Measurements from ENCODE around the gene DCST2. TPM values are rescaled to one million over a fixed set of nuclear protein-coding genes. Genes with fewer than 3 reads are reported as not detected.
A peak's percentile ranks its signal among the peaks of the same experiment; 100 is the strongest.

The DCST2 gene
- 10 to 100 TPM in 1 of 4 donors, 1 to 10 TPM in 3; 3.8 to 11.5 (median 6.3) TPM for total RNA-seq

DNA sequence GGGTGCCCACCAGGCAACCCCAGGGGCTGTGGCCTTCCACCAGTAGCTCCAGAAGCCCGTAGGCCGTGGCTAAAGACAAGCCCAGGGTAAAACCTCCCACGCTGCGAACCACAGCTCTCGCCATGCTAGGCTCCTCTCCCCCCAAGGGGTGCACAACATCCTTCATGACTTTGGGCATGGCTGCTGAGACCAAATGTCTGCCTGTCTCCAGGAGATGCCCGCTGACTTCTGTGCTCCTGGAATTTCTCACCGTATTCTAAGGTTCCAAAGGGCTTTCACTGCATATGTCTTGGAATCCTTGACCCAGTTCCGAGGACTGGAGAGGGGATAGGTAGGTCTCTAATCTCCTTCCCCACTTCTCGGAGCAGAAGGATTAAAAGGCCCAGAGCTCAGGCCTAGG is at the start of gene DCST2, which contains the start of gene DCST1:
TSS of gene DCST2 (minus strand) at position 258 of the 400 bp plus-strand sequence. CDS start at position 178, 80 bp downstream.
TSS of gene DCST1 (plus strand) at position 301 of the 400 bp plus-strand sequence. CDS start 213 bp downstream, outside the sequence.
- no peak for DNase-seq (ENCODE audit: low spot score in 2 of 2)
- no peak within 1 kb of the TSS for H3K4me3 ChIP-seq (ENCODE audit: low read depth, poor library complexity, severe bottlenecking)
- WGBS, 2 donors = 95 to 97% methylated on average over 9 of the region's 9 CpGs
- TF ChIP-seq, protein P1, sequence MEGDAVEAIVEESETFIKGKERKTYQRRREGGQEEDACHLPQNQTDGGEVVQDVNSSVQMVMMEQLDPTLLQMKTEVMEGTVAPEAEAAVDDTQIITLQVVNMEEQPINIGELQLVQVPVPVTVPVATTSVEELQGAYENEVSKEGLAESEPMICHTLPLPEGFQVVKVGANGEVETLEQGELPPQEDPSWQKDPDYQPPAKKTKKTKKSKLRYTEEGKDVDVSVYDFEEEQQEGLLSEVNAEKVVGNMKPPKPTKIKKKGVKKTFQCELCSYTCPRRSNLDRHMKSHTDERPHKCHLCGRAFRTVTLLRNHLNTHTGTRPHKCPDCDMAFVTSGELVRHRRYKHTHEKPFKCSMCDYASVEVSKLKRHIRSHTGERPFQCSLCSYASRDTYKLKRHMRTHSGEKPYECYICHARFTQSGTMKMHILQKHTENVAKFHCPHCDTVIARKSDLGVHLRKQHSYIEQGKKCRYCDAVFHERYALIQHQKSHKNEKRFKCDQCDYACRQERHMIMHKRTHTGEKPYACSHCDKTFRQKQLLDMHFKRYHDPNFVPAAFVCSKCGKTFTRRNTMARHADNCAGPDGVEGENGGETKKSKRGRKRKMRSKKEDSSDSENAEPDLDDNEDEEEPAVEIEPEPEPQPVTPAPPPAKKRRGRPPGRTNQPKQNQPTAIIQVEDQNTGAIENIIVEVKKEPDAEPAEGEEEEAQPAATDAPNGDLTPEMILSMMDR (IDR thresholded peaks at IDR 0.05) = no peak
- TF ChIP-seq POLR2A (IDR thresholded peaks at IDR 0.05) = no peak
- intact Hi-C loops (cut with DNase I; ENCODE audit: low total_unique reads) = no loop called here

DNA sequence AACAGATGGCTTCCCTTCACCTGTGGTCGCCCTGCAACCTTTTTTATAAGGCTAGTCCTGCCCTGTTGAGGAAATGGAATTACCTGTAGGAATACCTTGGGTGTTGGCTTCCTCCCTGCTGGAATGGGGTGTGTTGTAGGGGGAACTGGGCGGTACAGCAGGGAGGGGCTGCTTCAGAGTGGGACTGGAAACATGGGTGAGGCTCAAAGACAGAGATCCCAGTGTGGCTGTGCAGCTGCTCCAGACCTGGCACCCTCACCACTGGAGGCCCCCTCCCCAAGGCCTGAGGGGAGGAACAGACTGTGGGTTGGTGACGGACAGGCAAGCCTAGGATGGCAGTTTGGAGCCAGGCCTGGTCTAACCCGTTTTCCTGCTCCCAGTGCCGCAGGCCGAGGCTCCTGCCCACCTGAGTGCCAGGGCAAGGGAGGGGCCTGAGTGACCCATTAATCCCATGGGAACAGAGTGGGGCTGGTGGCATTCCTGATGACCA is 49.5 kb upstream of the DCST2 start:
- DNase-seq (ENCODE audit: low spot score in 2 of 2) = peak in 1 of 2 donors; percentile 93
- intact Hi-C loops (cut with DNase I; ENCODE audit: low total_unique reads) = loop anchor here (2.0 to 5.0 kb wide), 2 partner anchors 18 to 36 kb away; no protein-coding TSS in a partner anchor

DNA sequence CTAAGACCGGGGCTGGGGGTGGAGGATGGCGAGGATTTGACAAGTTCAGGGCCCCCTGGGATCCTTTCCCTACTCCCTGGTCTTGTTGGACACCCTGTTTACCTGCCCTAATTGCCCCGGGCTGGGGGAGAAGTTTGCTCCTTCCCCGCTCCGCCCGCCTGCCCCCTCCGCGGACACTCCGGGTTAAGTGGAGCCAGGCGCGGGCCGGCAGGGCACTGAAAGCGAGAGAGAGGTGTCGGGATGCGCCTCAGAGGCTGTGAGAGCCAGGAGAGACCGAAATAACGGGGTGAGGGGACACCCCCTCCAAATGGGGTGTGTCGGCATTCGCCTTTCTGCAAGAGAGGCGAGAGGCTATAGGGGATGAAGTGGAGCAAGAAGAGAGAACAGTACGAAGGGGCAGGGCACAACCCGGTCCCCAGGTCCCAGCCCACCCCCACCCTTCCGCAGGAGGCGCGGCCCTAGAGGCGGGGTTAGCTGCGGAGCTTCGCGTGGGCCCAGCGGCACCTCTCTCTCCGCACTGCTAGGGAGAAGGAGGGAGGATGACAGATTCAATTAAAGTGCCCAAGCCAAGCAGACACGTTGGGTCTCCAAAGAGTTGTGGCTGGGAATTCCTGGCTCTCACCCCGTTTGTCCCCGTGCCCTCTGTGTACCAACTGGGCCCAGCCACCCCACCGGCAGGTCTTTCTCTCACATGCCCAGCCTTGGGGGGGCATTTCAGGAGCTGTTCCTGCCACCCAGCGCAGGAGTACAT is 48.9 kb upstream of the DCST2 start:
- WGBS, 2 donors = 3 to 4% methylated on average over 36 of the region's 36 CpGs
- intact Hi-C loops (cut with DNase I; ENCODE audit: low total_unique reads) = loop anchor here (2.0 to 5.0 kb wide), 2 partner anchors 18 to 35 kb away; no protein-coding TSS in a partner anchor
- no peak for DNase-seq (ENCODE audit: low spot score in 2 of 2)
- no peak overlapping the region for H3K4me3 ChIP-seq (ENCODE audit: low read depth, poor library complexity, severe bottlenecking)
- TF ChIP-seq POLR2A (IDR thresholded peaks at IDR 0.05) = no peak
- TF ChIP-seq, protein P1 (IDR thresholded peaks at IDR 0.05) = no peak

More for the DNA sequence above, 49.5 kb upstream of the DCST2 start:
- H3K4me3 ChIP-seq (ENCODE audit: low read depth, poor library complexity, severe bottlenecking) = no peak overlapping the region
- TF ChIP-seq POLR2A (IDR thresholded peaks at IDR 0.05) = no peak
- TF ChIP-seq, protein P1 (IDR thresholded peaks at IDR 0.05) = no peak
- 27 to 30% methylated on average over 3 to 5 of the region's 6 CpGs for WGBS, 2 donors

DNA sequence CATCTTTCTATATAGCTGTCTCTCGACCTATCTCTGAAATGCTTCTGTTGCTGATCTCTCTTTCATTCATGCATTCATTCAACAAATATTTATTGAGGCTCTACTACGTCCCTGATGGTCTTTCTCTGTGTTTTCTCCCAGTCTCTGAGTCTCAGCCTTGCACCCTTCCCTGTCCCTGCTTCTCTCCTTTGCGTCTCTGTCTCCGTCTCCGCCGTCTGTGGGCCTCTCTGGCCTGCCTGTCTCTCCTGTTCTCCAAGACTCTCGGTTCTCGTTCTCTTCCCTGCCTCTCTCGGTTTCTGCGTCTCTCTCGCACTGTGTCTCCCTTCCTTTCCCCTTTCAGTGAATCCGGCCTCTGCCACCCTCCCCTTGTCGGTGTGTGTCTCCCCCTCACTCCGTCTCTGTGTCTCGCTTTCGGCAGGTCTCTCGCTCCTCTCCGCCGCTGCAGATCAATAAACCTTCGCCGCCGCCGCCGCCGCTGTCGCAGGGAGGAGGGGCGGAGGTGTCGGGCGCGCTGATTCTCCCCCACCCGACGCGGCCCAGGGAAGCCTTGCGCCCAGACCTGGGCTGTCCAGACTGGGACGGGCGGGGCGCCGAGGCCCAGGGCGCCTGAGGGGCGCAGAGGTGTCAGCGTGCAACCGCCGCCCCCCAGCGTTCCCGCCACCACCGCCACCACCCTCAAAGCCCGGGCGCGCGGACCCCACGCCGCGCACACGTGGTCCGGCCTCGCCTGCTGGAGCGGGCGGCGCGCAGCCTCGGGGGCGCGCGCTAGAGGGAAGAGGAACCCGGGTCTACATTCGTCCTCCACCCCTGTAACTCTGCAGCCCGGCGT is 48.1 kb upstream of the DCST2 start:
- no peak for TF ChIP-seq POLR2A (IDR thresholded peaks at IDR 0.05)
- TF ChIP-seq, protein P1 (IDR thresholded peaks at IDR 0.05) = no peak
- intact Hi-C loops (cut with DNase I; ENCODE audit: low total_unique reads) = loop anchor here (2.0 to 5.0 kb wide), 2 partner anchors 17 to 34 kb away; no protein-coding TSS in a partner anchor

DNA sequence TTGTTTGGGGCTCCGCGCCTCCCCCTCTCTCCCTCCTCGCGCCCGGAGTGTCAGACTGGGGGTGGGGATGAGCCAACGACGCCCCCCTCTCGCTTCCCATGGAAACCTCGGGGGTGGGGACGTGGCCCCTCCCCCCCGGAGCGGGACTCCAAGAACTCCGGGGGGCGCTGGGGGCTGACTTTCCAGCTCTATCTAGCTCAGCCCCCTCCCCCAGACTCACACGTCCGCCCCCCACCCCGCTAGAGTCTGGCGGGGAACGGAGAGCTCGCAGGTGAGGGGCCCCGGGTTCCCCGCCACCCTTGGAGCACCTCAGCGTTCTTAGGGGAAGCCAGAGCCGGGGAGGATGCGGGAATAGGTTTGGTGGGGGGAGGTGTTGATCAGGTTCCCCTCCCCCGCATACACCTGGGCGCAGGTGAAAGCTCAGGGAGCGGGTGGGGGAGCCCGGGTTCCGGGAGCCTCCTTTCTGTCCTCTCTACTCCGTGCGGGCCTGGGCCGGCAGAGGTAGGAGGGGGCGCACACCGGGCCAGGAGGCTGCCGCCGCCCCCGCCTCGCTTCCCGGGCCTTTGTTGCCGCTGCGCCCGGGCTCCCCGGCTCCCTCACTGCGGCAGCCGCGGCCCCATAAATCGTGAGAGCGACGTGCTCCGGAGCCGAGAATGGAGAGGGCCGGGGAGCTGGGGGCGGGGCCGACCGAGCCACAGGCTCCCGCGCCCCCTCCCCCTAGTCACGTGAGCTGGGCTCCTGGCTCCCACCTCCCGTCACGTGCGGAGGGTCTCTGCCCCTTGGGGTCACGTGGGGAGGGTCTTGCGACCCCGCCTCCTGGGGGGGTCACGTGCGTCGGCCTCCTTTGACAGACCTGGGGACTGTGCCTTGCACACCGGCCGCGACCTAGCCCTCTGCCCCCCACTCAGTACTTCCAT is 47.0 kb upstream of the DCST2 start:
- intact Hi-C loops (cut with DNase I; ENCODE audit: low total_unique reads) = loop anchor here (5.0 kb wide), 1 partner anchor 33 kb away; no protein-coding TSS in a partner anchor
- H3K4me3 ChIP-seq (ENCODE audit: low read depth, poor library complexity, severe bottlenecking) = peak overlapping the region; percentile 36
- TF ChIP-seq, protein P1 (IDR thresholded peaks at IDR 0.05) = no peak
- no peak for TF ChIP-seq POLR2A (IDR thresholded peaks at IDR 0.05)
- DNase-seq (ENCODE audit: low spot score in 2 of 2) = no peak
- WGBS, 2 donors = 1 to 4% methylated on average over 32 to 53 of the region's 71 CpGs

More for the DNA sequence above, 48.1 kb upstream of the DCST2 start:
- 3% methylated on average over 36 to 37 of the region's 68 CpGs for WGBS, 2 donors
- no peak for DNase-seq (ENCODE audit: low spot score in 2 of 2)
- no peak overlapping the region for H3K4me3 ChIP-seq (ENCODE audit: low read depth, poor library complexity, severe bottlenecking)

All from lower leg skin (tissue), 4 donors.